Caki2 (cell line): ENCODE results near the gene PJVK. TPM values are rescaled to one million over a fixed set of nuclear protein-coding genes. Genes with fewer than 3 reads are reported as not detected.

Experiments
- DNase-seq: peaks from one replicate; pipeline ENCODE4 v3.0.0-alpha.2; 2015; ENCODE audit warnings: low read depth
- in situ Hi-C: cut with HindIII; loops from 2 replicates; pipeline ENCODE4 v1.10.0; 2016; ENCODE audit warnings: low sequenced_read_pairs, low pct_unique_long_range_greater_than_20kb, mixed read lengths
- total RNA-seq: library from RNA; depleted of rRNA; stranded (reverse); fragments of >200 nt; shearing (Covaris generic); gene quantifications from 2 replicates; pipeline ENCODE4 v1.2.3, GENCODE V29; 2014; ENCODE audit warnings: low replicate concordance

PJVK gene
- total RNA-seq, 1 experiment from 2014 or later, result 4.7 TPM

DNA sequence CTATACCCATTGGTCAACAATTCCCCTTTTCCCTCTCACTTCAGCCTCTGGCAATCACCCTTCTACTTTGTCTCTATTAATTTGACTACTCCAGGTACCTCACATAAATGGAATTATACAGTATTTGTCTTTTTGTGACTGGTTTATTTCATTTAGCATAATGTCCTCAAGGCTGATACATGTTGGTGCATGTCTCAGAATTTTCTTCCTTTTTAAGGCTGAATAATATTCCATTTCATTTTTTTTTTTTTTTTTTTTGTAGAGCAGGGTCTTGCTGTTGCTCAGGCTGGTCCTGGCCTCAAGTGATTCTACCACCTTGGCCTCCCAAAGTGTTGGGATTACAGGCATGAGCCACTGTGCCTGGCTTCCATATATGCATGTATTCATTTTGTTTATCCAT, 25.3 kb downstream of the PJVK start:
- in situ Hi-C loops, result no loop called here

GRCh38 chr2:178477443-178478129, 26.4 kb downstream of the PJVK start:
- no peak for DNase-seq
- in situ Hi-C loops, result no loop called here

More for the DNA sequence above, 25.3 kb downstream of the PJVK start:
- DNase-seq, result no peak

GRCh38 chr2:178478130-178478438, 26.9 kb downstream of the PJVK start:
- in situ Hi-C loops, result no loop called here
- DNase-seq, result no peak

DNA sequence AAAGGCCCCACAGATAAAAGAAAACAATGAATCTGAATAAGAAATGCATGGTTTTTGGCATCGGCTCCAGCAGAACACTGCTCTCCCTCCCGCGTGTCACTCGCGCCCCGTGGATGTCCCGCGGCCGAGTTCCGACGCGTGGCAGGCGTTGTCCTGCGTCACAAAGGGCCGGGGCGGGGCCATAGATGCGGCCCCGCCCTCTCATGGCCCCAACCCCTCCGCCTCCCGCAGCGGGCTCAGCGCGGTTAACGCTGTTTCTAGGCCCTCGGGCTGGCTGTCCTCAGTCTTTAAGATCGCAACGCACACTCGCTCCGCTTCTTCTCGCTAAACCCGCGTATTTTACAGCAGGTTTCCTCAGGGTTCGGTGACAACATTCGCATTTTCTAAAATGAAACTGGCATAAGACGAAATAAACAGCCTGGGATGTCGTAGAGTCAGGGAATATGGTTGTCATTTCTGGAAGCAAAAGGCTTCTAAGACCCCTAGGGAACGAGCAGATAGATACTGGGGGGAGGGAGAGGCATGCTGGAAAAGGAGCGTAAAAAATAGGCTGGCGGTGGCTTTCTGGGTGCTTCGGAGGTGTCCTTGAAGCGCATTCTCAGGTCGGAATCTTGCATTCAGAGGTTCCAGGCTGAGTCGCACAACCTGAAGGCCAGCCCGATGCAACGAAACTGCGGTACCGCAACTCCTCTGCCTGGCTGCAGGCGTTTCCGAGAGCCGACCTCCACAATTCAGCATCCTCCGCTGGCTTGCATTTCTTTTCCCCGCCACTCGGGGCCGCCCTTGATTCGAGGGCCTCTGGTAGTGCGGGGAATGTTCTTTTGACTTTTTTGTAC, 27.5 kb downstream of the PJVK start, which contains the start of gene FKBP7:
TSS of gene FKBP7 (minus strand) at position 162 of the 836 bp plus-strand sequence. CDS start at position 61, 101 bp downstream.
- peak; percentile 79 for DNase-seq
- in situ Hi-C loops, result no loop called here

- in situ Hi-C loops, result no loop called here
- DNase-seq, result no peak
Measured at GRCh38 chr2:178479275-178479616, 28.1 kb downstream of the PJVK start.

DNA sequence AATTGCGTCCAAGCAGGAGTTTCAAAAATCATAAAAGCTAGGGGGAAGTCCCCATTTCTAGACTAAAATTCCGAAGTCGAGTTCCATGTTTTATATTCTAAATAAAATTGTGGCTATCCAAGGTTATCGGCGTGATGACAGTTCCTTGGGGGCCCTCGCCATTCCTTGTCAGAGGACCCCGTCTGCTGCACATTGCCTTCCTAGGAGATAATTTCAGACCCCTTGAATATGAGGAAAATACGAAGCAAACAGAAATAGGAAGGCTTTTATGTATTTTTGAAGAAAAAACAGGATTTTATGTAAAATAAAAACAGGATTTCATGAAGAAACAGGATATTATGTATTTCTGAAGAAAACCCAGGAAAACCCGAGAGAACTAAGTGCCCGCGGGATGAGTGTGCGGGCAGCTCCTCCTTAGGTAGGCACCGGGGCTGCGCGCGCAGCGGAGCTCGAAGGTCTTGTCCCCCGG, 28.6 kb downstream of the PJVK start:
- in situ Hi-C loops, result no loop called here
- DNase-seq, result no peak

DNA sequence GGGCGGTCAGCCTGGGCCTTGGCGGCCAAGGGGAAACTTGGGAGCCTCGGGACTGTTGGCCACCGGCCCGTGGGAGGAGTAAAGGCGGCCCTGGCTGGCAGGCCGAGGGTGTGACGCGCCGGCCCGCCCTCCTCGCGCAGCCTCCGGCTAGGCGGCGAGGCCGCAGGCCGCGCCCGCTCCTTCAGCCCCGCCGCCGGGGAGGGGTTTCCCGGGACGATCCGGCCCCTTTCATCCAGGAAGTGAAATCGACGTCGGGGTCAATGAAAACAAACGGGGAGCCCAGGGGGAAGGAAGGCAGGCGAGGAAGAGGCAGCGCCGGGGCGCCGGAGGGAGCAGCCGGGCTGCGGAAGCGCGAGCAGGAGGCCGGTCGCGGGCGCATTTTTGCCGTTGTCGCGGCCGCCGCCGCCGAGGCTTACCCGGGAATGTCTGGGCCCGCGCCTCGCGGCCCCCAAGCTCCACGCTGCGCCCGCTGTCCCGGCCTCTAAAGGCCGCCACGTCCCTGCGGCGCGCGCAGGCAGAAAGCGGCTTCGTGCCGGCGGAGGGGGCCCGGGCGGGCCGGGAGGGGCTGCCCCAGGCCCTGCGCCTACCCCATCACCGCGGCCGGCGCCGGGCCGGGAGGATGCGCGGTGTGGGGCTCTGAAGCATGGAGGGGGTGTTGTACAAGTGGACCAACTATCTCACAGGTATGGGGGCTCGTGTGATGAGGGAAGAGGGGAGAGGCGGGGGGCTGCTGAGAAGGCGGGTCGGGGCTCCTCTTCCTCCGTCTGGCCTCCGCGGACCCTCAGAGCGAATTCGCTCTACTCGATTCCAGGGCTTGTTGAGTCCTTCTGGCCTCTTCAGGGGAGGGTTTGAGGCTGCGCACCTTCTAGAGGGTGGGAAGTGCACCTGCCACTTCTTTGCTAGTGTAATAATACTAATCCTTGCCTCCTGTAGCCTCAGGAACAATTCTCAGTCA, 29.3 kb downstream of the PJVK start, which contains the start of gene PLEKHA3:
TSS of gene PLEKHA3 (plus strand) at position 231 of the 955 bp plus-strand sequence. CDS start at position 644, 413 bp downstream.
- in situ Hi-C loops, result no loop called here
- DNase-seq, result peak; percentile 98

DNA sequence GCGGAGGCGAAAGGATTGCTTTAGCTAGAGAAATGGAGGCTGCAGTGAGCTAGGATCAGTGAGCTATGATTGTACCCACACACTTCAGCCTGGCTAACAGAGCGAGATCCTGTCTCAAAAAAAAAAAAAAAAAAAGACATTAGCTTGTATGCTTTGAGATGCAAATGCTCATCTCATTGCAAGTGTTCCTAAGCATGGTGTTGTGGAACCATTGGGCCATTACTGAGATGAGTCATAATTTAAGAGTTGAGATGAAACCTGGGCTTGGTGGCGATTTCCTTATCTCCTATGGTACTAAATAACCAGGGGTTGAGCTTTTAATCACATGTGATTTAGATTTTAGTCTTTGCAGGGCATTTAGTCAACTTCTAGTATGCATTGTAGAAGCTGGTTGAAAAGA, 31.3 kb downstream of the PJVK start:
- in situ Hi-C loops, result no loop called here
- DNase-seq, result peak; percentile 71

- peak; percentile 40 for DNase-seq
- in situ Hi-C loops, result no loop called here
Measured at GRCh38 chr2:178484245-178485041, 33.3 kb downstream of the PJVK start.

DNA sequence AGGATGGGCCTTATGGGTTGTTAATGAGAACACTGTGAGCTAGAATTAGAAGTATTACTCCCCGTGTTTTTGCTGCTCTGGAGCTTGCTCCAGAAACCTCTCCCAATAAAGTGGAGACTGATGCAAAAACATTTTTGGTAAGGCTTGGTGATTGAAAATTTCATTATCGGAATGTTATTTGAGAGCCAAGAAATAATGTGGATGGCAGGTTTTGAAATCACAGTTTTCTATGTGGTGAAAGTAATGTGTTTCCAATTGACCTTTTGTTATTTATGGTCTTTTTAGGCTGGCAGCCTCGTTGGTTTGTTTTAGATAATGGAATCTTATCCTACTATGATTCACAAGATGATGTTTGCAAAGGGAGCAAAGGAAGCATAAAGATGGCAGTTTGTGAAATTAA, 34.2 kb downstream of the PJVK start:
- no peak for DNase-seq
- in situ Hi-C loops, result no loop called here

- in situ Hi-C loops, result no loop called here
- DNase-seq, result no peak
Measured at GRCh38 chr2:178491612-178492011, 40.4 kb downstream of the PJVK start.

DNA sequence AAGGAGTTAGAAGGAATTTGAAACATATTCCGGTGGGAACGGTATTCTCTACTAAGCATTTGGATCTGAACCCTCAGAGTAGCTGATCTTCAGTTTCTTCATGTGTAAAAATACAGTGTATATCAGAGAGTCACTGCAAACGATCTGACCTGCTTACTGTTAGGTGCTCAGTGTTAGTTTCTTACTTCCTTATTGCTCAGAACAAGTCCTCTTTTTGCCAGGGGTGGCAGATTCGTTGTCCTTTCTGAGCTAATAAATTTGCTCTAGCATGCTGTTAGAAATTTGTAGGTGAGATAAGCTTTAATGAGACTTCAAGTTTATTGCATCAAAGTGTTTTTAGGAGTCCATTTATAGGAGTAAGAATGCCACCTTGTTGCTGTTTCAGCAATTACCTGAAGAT, 44.9 kb downstream of the PJVK start:
- no peak for DNase-seq
- in situ Hi-C loops, result no loop called here

GRCh38 chr2:178498137-178498536, 47.0 kb downstream of the PJVK start:
- DNase-seq, result no peak
- in situ Hi-C loops, result no loop called here

DNA sequence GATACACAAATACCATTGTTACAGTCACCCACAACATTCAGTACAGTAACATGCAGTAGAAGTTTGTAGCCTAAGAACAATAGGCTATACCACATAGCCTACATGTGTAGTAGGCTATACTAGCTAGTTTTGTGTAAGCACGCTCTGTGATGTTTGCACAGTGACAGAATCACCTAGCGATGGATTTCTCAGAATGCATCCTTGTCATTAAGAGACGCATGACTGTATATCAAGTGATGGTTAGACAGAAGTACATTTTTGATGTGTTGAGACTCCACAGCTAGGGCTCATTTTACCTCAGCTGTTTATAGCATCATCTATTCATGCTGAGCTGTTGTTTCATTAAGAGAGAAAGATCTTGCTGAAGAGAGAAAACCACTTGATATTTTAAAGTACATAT, 48.5 kb downstream of the PJVK start:
- no peak for DNase-seq
- in situ Hi-C loops, result no loop called here

GRCh38 chr2:178502751-178503150, 51.6 kb downstream of the PJVK start:
- in situ Hi-C loops, result no loop called here
- no peak for DNase-seq

GRCh38 chr2:178506101-178506500, 54.9 kb downstream of the PJVK start:
- no peak for DNase-seq
- in situ Hi-C loops, result no loop called here

GRCh38 chr2:178506524-178506923, 55.3 kb downstream of the PJVK start:
- in situ Hi-C loops, result no loop called here
- DNase-seq, result no peak

DNA sequence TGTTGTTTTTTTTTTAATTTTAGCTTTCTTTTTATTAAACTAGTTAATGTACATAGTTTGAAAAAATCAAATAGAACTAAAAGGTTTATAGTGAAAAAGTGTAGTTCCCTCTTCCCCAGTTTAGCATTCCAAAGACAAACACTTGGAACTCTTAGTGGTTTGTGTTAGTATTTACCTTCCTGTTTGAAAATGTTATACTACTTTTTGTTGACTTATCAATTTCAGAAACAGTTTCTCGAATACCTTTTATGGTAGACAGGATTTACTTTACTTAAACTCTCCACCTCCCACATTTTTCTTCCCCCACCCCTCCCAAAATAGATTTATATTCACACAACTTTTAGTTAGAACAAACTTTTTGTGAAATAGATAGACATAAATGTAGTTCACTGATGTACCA, 55.8 kb downstream of the PJVK start:
- DNase-seq, result no peak
- in situ Hi-C loops, result no loop called here
